ENCODE results near the gene MYH6.

MYH6 gene

DNA sequence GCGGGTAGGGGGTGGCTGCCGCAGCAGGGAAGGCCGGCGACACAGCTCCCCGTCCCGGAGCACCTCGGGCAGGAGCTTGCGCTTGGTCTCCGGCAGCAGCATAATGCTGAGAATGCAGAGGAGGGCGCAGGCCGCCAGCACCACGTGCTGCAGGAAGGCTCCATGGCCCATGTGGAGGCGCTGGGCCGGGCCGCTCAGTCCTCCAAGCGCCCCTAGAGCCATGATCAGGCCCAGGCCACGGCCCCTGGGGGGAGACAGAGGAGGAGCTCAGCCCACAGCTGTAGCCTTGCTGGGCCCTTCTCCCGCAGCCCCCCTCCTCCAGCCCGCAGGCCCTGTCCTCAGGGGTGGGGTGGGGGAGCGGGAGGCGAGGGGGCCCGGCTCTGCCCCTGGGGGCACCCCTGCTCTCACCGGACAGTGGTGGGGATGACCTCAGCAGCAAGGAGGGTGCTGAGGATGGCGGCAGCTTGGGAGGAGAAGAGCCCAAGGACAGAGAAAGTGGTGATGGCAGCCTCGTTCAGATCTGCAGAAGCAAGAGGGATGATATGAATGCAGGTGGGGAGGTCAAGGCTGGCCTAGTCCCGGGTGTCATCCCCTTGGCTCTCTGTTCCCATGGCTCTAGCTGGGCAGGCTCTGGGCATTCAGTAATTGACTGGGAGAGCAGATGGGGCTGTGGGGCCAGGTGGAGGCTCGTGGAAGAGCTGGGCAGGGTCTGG, 61.2 kb downstream of the MYH6 start:
- no peak overlapping the region for H3K4me3 ChIP-seq (ENCODE audit: low read length)
- TF ChIP-seq, protein P1, sequence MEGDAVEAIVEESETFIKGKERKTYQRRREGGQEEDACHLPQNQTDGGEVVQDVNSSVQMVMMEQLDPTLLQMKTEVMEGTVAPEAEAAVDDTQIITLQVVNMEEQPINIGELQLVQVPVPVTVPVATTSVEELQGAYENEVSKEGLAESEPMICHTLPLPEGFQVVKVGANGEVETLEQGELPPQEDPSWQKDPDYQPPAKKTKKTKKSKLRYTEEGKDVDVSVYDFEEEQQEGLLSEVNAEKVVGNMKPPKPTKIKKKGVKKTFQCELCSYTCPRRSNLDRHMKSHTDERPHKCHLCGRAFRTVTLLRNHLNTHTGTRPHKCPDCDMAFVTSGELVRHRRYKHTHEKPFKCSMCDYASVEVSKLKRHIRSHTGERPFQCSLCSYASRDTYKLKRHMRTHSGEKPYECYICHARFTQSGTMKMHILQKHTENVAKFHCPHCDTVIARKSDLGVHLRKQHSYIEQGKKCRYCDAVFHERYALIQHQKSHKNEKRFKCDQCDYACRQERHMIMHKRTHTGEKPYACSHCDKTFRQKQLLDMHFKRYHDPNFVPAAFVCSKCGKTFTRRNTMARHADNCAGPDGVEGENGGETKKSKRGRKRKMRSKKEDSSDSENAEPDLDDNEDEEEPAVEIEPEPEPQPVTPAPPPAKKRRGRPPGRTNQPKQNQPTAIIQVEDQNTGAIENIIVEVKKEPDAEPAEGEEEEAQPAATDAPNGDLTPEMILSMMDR (conservative IDR thresholded peaks at IDR 0.05; ENCODE audit: low read length) = no peak
- no peak for DNase-seq (ENCODE audit: low read depth)

GRCh38 chr14:23345987-23346692, 61.9 kb downstream of the MYH6 start:
- TF ChIP-seq, protein P1 (conservative IDR thresholded peaks at IDR 0.05; ENCODE audit: low read length) = no peak
- DNase-seq (ENCODE audit: low read depth) = no peak
- no peak overlapping the region for H3K4me3 ChIP-seq (ENCODE audit: low read length)

- TF ChIP-seq, protein P1 (conservative IDR thresholded peaks at IDR 0.05; ENCODE audit: low read length) = no peak
- no peak overlapping the region for H3K4me3 ChIP-seq (ENCODE audit: low read length)
- no peak for DNase-seq (ENCODE audit: low read depth)
Measured at GRCh38 chr14:23344481-23344880, 63.6 kb downstream of the MYH6 start.

- TF ChIP-seq, protein P1 (conservative IDR thresholded peaks at IDR 0.05; ENCODE audit: low read length) = no peak
- DNase-seq (ENCODE audit: low read depth) = no peak
- no peak overlapping the region for H3K4me3 ChIP-seq (ENCODE audit: low read length)
Measured at GRCh38 chr14:23339506-23340268, 68.4 kb downstream of the MYH6 start.

DNA sequence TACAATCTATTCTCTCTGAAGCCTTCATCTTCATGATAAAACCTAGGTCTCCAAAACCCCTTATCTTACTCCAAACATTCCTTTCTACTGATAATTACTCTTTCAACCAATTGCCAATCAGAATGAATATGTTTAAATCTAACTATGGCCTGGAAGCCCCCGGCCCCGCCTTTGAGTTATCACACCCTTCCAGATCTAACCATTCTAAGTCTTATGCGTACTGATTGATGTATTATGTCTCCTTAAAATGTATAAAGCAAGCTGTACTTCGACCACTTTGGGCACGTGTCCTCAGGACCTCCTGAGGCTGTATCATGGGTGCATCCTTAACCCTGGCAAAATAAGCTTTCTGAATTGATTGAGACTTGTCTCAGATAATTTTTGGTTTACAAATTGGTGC, 72.5 kb downstream of the MYH6 start:
- no peak for DNase-seq (ENCODE audit: low read depth)
- TF ChIP-seq, protein P1 (conservative IDR thresholded peaks at IDR 0.05; ENCODE audit: low read length) = no peak
- no peak overlapping the region for H3K4me3 ChIP-seq (ENCODE audit: low read length)

Measured in AG10803 (cell line).